GM18508 (cell line): ENCODE results near the gene SGMS1.
"Not testable (repeated sequence)": the region's sequence is repeated elsewhere in the genome, so short reads cannot be mapped to it uniquely, and the experiment has no call there.

ENCODE experiments used
- ATAC-seq: cut with Tn5 transposase; IDR thresholded peaks from one replicate; pipeline ENCODE4 v1.9.1; 2021; ENCODE audit warnings: moderate number of reproducible peaks; ENCODE audit not compliant: insufficient read depth, unreplicated experiment

SGMS1 gene

DNA sequence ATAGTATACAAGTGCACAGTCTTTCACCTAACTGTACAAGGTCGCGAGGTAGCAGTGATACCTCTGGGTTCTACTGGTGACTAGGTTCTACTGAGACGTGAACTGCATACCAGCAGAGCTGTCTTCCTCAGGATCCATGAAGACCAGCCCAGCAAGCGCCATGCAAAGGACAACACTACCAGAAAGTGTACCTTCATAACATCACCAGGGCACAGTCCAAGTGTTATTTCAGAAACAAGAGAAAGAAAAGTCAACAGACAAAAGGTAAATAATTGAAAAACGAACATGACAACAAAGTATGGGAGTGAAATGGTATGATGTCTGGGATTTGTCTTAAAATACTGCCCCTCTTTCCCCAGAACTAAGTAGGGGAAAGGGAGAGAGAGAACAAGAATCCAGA, 231.3 kb downstream of the SGMS1 start:
- no peak for ATAC-seq

DNA sequence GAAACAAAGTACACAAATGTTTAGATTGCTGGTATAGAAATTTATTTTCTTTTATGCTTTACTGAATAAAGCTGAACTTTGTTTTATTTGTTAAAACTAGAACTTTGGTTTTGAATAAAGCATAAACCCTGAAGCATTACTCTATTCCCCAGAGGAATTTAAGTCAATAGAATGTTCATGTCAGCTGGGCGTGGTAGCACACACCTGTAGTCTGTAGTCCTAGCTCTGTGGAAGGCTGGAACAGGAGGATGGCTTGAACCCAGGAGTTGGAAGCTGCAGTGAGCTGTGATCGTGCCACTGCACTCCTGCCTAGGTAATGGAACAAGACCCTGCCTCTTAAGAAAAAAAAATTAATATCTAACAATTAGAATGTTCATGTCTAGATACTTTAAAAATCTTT, 233.5 kb downstream of the SGMS1 start:
- ATAC-seq: no peak

DNA sequence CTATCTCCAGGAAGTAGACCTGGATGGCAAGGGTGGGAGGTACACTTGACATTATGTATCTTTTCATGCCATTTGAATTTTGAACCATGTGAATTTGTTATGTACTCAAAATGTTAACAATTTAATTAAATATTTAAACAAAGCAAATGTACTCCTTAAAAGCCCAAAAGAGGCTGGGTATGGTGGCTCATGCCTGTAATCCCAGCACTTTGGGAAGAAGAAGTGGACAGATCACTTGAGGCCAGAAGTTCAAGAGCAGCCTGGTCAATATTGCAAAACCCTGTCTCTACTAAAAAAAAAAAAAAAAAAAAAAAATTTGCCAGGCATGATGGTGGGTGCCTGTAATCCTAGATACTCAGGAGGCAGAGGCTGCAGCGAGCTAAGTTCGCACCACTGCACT, 235.6 kb downstream of the SGMS1 start:
- no peak for ATAC-seq

GRCh38 chr10:50387732-50388073, 236.1 kb downstream of the SGMS1 start:
- ATAC-seq: no peak

DNA sequence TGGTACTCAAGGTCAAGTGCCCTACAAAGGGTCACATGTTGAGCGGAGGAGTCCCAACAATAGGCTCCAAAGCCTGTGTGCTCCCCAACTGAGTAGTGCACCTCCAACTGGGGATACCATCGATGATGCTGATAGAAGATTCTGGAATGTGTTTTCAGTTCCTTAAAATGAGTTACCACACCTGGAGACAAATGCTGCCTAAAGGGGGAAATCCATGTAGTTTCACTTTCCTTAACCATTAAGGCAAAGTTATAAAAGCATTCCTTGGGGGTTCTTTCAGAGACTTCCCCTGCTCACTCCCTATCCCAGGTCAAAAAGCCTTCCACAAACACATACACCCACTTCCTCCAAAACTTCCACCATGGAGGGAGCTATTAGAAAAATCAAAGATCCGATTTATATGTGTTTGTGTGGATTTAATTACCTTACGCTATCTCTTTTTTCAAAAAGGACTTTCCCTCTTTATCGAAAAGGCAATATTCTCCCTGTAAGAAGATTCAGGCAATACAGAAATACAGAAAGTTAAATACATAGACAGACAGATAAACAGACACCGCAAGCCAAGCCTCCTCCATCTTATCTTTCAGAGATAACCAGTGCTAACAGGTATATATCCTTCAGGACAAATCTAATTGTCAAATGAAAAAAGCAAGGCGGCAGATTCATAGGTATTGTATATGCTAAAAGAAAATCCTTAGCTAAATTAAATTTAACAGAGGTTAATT, 236.6 kb downstream of the SGMS1 start:
- no peak for ATAC-seq

DNA sequence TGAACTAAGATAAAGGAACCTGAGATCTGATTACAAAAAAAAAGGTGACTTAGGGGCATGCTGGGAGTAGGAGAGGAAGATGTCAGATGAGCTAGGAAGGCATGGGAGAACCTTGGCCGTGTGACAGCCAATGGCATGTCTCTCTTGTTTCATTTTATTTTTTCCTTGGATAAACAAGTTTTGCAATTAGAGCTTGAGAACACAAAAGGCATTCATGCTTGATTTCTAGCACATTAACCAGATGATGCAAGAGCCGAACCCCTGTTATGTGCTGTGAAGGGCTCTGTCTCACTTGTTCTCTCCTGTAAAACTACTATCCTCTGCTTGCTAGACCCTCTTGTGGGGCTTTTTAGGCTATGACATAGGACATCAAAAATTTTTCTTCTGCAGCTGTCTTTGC, 238.1 kb downstream of the SGMS1 start:
- no peak for ATAC-seq

DNA sequence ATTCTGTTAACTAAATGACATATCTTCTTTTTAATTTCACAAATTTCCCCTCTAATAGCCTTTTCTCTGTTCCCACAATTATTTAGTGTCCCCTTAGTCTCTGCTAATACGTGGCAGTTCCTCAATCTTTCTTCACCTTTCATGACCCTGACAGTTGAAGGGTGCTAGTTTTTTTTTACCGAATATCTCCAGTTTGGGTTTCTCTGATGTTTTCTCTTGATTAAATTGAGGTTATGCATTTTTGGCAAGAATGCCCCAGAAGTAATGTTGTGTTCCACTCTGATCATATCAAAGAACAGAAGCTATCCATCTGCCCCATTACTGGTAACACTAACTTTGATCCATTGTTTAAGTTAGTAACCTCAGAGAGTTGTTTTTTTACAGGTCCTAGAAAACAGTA, 238.9 kb downstream of the SGMS1 start:
- ATAC-seq: no peak

DNA sequence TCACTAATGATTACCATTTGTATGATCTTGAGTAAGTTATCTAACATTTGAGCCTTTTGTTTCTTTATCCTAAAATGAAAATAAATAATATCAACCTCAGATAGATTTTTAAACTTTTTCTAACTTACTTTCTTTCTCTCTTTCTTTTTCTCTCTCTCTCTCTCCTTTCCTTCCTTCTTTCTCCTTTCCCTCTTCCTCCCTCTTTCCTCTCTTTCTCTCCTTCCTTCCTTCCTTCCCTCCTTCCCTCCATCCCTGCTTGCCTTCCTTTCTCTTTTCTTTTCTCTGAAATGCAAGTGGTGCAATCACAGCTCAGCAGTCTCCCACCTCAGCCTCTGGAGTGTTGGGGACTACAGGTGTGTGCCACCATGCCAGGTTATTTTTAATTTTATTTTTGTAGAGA, 239.5 kb downstream of the SGMS1 start:
- ATAC-seq: no peak

DNA sequence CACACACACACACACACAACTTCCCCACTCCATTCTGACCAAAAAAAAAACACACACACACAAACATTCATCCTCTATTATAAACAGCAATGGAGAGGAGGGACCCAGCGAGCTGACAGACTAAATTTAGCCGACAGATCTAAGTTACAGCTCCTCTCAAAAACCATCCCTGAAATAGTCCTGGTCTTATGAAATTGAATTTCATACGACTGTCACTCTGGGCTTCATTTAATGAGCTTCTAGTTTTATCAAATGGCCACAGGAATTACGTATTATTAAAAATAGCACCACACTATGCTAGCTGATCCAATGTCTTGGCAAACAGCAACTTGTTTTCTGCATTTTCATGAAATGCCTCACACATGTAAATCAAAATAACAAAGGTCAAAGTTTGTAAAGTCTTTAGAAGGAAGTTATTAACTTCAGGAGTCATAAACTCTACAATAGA, 241.2 kb downstream of the SGMS1 start:
- ATAC-seq: no peak

DNA sequence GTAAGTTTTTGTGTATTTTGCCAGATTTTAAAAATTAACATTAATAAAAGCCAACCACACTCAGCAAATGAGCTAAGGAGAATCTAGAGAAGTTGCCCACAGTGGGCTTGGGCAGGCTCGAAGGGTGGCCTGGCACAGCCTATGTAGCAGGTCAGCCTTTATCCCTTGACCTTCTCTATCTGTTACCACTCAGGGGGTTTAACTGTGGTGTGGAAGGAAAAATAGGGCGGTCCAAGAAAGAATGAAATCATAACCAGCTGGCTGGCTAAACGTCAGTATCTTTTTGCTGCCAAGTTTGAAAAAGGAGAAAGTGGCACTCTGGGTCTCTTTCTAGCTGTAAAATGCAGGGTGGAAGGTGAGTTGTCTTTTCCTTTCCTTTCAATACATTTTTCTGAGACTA, 242.1 kb downstream of the SGMS1 start:
- ATAC-seq: no peak

DNA sequence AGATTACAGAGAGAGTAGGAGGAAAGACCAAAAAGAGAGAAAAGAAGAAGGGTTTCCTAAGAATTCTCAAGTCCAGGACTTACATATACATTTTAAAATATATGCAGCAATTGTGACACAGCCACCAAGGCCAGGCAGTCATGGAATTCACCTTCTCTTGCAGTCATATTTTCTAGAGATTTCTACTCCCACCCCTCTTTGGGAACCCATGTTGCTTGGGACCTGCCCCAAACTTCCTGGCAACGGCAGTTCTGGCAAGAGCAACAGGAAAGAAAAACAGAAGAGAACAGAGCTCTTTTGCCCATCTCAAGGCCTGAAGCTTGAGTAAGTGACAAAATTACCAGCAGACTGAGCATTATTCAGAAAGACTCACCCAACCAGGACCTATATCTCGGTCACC, 244.1 kb downstream of the SGMS1 start:
- no peak for ATAC-seq

- no peak for ATAC-seq
Measured at GRCh38 chr10:50375745-50376144, 248.0 kb downstream of the SGMS1 start.

GRCh38 chr10:50375051-50375452, 248.7 kb downstream of the SGMS1 start:
- ATAC-seq: no peak

DNA sequence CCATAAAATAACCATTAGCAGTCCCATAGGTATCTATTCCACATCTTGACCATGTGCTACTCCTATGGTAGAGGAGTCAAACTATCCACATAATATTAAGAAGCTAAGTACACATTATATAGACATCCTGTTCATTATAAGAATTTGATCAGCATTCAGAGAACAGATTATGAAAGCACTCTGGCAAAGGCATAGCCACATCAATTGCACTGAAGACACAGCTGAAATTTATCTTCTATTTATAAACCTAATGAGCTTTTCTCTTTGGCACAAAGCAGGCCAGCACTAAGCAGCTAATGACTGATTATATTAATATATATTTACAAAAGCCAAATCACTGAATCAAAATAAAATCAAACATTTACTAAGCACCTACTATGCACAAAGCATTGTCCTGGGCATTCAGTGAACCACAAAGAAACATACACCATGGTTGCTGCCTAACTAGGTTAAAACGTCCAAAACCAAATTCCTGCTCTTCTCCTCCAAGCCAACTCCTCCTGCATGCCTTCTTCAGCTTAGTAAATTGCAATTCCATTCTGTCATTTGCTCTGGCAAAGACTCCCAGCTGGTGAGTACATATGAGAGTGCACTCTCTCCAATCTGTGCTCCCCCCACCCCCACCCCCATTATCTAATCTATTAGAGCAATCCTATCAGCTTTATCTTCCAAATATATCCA, 249.8 kb downstream of the SGMS1 start:
- ATAC-seq: no peak

DNA sequence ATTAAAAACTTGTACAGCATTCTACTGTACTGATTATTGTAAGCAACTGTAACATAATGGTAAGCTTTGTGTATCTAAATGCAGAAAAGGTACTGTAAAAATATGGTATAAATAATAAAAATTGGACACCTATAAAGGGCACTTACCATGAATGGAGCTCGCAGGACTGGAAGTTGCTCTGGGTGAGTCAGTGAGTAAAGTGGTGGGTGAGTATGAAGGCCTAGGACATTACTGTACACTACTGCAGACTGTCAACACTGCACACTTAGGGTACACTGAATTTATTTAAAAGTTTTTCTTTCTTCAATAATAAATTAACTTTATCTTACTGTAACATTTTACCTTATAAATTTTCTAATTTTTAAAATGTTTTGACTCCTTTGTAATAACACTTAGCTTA, 253.8 kb downstream of the SGMS1 start:
- ATAC-seq: no peak

- ATAC-seq: no peak
Measured at GRCh38 chr10:50367732-50368131, 256.0 kb downstream of the SGMS1 start.

DNA sequence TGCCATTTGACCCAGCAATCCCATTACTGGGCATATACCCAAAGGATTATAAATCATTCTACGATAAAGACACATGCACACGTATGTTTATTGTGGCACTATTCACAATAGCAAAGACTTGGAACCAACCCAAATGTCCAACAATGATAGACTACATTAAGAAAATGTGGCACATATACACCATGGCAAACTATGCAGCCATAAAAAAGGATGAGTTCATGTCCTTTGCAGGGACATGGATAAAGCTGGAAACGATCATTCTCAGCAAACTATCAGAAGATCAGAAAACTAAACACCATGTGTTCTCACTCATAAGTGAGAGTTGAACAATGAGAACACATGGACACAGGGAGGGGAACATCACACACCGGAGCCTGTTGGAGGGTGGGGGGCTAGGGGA, 257.3 kb downstream of the SGMS1 start:
- ATAC-seq: not testable (repeated sequence)

DNA sequence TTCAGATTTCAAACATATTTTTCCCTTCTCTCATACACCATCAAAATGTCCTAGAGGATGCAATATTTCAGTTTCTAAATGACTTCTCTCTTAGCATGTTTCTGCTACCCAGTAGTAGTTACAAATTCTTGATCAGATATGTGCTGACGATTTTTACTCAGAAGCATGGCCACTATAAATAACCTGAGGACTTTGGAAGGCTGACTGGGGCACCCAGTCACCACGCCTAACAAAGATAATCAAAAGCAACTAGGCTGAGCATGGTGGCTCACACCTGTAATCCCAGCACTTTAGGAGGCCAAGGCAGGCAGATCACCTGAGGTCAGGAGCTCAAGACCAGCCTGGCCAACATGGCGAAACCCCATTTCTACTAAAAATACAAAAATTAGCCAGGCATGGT, 259.0 kb downstream of the SGMS1 start:
- ATAC-seq: not testable (repeated sequence)

DNA sequence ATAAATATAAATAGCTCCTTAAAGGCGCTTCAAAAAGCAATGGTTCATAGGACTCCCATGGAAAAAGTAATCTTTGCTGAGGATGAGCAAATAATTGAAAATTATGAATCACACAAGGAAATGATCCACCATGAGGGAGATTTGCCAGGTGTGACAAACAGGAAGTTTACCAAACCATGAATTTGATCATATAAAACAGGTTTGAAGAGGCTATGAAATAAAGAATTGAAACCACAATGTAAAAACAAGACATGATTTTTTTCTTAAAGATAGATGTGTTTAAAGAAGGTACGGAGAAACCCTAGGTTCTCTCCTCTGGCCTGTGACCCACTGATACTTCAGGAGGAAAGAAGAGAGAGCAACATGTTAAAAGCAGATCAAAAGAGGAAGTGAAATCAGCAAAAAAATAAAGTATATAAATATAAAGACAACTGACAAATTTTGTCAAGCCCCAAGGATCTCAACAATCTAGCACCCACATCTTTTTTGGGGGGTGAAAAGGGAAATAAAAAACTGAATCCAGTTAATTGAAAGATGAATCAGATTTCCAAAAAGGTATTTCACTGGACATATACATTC, 261.1 kb downstream of the SGMS1 start:
- peak; percentile 77 for ATAC-seq

DNA sequence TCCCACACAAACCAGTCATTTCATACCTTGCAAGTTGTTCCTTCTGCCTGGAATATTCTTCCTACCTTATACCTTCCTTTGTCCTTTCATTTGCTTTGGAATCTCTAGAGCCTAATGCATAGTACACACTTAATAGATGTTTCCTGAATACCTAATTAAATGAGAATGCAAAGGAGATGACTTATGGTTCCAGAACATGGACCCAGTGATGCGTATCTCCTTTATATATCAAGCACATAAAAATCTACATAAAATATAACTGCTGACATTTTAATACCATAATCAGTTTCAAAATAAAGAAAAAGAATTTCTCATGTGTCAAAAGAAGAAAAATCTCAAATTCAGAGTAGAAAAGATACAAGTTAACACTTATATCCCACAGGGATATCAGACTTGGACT, 261.8 kb downstream of the SGMS1 start:
- no peak for ATAC-seq

DNA sequence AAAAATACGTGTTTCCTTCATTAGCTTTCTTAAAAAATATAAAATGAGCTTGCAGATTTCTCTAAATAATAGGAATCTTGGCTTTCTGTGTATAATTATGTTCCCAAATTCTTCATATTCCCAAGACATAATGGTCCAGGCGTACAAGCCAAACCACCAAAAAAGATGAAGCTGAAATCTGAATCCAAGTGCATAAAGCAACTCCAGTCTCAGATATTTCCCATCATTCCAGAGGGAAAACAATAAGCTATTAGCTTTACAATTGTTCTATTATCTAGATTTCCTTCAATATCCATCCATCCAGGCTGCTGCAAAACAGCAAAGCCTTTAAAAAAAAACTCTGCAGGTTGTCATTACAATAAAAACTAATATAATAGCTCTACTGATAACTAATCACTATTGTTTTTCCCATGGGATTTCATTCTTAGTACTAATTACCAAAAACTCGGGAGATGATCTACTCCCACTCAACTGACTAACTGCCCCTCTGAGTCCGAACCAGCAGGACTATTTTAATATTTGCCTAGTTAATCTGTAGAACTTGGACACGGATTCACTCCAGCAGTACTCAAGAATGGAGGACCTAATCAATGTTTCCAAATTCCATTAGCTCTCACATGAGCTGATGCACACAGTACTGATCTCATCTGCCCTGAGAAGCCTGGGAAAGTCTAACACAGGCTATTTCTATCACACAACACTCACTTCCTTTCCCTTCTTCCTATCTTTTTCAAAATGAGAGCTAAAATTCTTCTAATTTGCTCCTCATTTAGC, 263.5 kb downstream of the SGMS1 start:
- no peak for ATAC-seq
